ENCODE data around the gene GABRG3.

DNA sequence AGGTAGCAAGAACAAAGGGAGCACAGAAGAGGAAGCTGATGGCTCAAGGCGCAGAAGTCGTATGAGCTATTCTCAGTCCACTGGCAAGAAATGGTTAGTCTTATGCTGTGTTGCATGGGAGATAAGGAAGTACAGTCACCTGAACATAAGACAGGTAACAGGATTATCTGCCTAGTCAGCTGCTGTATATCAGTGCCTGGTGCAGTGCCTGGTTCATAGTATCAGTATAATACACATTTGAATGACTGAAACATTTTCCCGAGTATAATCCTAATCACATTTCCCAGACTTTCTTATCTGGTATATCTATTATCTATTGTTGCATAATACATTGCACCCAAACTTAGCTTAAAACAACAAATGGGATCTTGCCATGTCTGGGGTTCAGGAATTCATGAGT is 302.5 kb downstream of the GABRG3 start:
- no peak for TF ChIP-seq PYGO2 (tag; IDR thresholded peaks at IDR 0.05)
- TF ChIP-seq ATF1 (CRISPR knock-in tag; IDR thresholded peaks at IDR 0.05) = no peak
- TF ChIP-seq ATF1 (tag; IDR thresholded peaks at IDR 0.05) = no peak
- no peak for TF ChIP-seq GTF2F1 (IDR thresholded peaks at IDR 0.05; ENCODE audit: low read depth, low read length)
- TF ChIP-seq, protein P1, sequence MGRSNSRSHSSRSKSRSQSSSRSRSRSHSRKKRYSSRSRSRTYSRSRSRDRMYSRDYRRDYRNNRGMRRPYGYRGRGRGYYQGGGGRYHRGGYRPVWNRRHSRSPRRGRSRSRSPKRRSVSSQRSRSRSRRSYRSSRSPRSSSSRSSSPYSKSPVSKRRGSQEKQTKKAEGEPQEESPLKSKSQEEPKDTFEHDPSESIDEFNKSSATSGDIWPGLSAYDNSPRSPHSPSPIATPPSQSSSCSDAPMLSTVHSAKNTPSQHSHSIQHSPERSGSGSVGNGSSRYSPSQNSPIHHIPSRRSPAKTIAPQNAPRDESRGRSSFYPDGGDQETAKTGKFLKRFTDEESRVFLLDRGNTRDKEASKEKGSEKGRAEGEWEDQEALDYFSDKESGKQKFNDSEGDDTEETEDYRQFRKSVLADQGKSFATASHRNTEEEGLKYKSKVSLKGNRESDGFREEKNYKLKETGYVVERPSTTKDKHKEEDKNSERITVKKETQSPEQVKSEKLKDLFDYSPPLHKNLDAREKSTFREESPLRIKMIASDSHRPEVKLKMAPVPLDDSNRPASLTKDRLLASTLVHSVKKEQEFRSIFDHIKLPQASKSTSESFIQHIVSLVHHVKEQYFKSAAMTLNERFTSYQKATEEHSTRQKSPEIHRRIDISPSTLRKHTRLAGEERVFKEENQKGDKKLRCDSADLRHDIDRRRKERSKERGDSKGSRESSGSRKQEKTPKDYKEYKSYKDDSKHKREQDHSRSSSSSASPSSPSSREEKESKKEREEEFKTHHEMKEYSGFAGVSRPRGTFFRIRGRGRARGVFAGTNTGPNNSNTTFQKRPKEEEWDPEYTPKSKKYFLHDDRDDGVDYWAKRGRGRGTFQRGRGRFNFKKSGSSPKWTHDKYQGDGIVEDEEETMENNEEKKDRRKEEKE (IDR thresholded peaks at IDR 0.05; ENCODE audit: borderline replicate concordance in 1 of 2, control insufficient read depth in 1 of 2, low read depth in 2 of 2, low read length in 1 of 2) = no peak
- no peak for TF ChIP-seq SRSF3 (IDR thresholded peaks at IDR 0.05; ENCODE audit: insufficient read depth, low read length)
- TF ChIP-seq SIN3A (IDR thresholded peaks at IDR 0.05; ENCODE audit: borderline replicate concordance in 2 of 2, control insufficient read depth in 1 of 2, low read depth in 2 of 2, low read length in 2 of 2) = no peak
- no peak for TF ChIP-seq ZNF551 (CRISPR knock-in tag; IDR thresholded peaks at IDR 0.05)

Measured in K562 (cell line).